Mucosa of descending colon (tissue), 3 donors: Measurements from ENCODE around the gene SYNJ1. TPM values are rescaled to one million over a fixed set of nuclear protein-coding genes. Genes with fewer than 3 reads are reported as not detected.

Experiments
- ATAC-seq: fragments of 200-7000 bp; cut with Tn5 transposase; one replicate; pipeline ENCODE4 v1.9.1; 2020; ENCODE audit warnings: mild to moderate bottlenecking, moderate library complexity
- DNase-seq, 3 donors: peaks; one replicate each; pipeline ENCODE4 v3.0.0-alpha.2; 2020
- H3K36me3 ChIP-seq: fragments of 200-600 bp; one replicate; pipeline ENCODE4 v1.8.0; 2021; ENCODE audit warnings: low read depth, mild to moderate bottlenecking
- H3K4me1 ChIP-seq: fragments of 200-600 bp; one replicate; pipeline ENCODE4 v1.8.0; 2021; ENCODE audit warnings: low read depth, mild to moderate bottlenecking
- H3K4me3 ChIP-seq: fragments of 200-600 bp; one replicate; pipeline ENCODE4 v1.8.0; 2021; ENCODE audit warnings: mild to moderate bottlenecking
- H3K9me3 ChIP-seq: fragments of 200-600 bp; one replicate; pipeline ENCODE4 v1.8.0; 2021; ENCODE audit warnings: mild to moderate bottlenecking
- intact Hi-C, 2 donors: fragments of 100-400 bp; cut with DNase I in 1 of 2; cut with micrococcal nuclease in 1 of 2; formaldehyde crosslinking; loops; one replicate each; pipeline versions ENCODE4 v1.11.0 to v1.11.1; 2022; cut with DNase I, micrococcal nuclease
- total RNA-seq, 3 donors: library from RNA; stranded (reverse); fragmentation: NEBNext Ultra II Directional in 2 of 3; extraction: Animal tissue kit (Norgen Biotek cat#: 25700) in 2 of 3; gene quantifications; one replicate each; pipeline versions ENCODE4 v1.2.1 to v1.2.4, GENCODE V29; 2021 to 2023
- TF ChIP-seq, protein P1 (sequence below): fragments of 200-600 bp; IDR thresholded peaks from one replicate; pipeline ENCODE4 v1.8.0; 2022; ENCODE audit warnings: antibody characterized with exemption, mild to moderate bottlenecking
- donor health status: DM: no; HTN: no; CAD: no; lungs with moderate emphysema.
- donor health status: DM: no; HTN: no; CAD: no.
- donor health status: DM: no; HTN: yes; CAD: no.

The SYNJ1 gene
- total RNA-seq, 3 donors from 2014 or later = 13.2 to 21.1 (median 16.8) TPM

DNA sequence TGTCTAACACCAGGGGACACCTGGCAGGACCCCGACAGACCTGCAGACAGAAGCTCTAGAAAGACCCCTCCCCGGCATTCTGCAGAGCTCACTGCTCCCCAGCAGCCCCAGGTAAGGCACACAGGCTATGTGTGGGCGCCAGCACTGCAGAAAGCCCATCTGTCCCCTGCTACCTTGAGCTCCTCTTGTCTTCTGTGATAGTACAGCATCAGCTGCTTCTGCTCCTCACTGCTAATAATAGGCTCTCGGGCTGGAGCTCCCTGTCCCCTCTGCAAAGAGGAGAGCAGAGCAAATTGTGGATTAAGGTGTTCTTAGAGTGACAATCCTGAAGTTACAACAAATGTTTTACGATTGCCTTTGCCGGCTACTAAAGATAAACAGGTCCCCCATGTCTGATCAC is 125.7 kb downstream of the SYNJ1 start:
- TF ChIP-seq, protein P1, sequence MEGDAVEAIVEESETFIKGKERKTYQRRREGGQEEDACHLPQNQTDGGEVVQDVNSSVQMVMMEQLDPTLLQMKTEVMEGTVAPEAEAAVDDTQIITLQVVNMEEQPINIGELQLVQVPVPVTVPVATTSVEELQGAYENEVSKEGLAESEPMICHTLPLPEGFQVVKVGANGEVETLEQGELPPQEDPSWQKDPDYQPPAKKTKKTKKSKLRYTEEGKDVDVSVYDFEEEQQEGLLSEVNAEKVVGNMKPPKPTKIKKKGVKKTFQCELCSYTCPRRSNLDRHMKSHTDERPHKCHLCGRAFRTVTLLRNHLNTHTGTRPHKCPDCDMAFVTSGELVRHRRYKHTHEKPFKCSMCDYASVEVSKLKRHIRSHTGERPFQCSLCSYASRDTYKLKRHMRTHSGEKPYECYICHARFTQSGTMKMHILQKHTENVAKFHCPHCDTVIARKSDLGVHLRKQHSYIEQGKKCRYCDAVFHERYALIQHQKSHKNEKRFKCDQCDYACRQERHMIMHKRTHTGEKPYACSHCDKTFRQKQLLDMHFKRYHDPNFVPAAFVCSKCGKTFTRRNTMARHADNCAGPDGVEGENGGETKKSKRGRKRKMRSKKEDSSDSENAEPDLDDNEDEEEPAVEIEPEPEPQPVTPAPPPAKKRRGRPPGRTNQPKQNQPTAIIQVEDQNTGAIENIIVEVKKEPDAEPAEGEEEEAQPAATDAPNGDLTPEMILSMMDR = no peak
- ATAC-seq (no peak), DNase-seq (no peak)
- Histone ChIP-seq H3K36me3 (no peaks in the 10 kb centered on the region), H3K4me3 (no peak overlapping the region), H3K9me3 (no peaks in the 10 kb centered on the region), H3K4me1 (no peaks in the 10 kb centered on the region)
- intact Hi-C loops = loop anchor here (10.0 kb wide), 2 partner anchors 187 to 197 kb away; partner anchors contain the start of gene EVA1C (in 1 of the 2)

DNA sequence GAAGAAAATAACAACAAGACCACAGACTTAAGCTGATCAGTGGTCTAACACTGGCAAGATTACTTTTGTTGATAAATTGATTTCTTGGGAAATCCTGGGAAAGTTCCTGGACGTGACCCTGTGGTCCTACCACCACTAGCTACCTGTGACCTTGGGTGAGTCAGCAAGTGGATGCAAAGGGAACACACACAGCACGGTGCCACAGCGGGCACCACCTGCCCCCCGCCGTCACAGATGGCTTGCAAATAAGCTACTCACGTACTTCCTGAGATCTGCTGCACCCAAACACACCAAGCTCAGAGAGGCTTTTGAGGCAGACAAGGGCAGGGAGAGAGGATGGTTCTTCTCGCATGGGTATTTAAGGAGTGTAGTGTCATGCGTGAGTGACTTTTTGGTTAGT is 128.3 kb downstream of the SYNJ1 start:
- intact Hi-C loops = no loop called here
- ATAC-seq (no peak), DNase-seq (no peak)
- H3K4me3 ChIP-seq = no peak overlapping the region
- H3K9me3 ChIP-seq = no peaks in the 10 kb centered on the region
- no peaks in the 10 kb centered on the region for H3K36me3 ChIP-seq
- TF ChIP-seq, protein P1 = no peak
- H3K4me1 ChIP-seq = no peaks in the 10 kb centered on the region

DNA sequence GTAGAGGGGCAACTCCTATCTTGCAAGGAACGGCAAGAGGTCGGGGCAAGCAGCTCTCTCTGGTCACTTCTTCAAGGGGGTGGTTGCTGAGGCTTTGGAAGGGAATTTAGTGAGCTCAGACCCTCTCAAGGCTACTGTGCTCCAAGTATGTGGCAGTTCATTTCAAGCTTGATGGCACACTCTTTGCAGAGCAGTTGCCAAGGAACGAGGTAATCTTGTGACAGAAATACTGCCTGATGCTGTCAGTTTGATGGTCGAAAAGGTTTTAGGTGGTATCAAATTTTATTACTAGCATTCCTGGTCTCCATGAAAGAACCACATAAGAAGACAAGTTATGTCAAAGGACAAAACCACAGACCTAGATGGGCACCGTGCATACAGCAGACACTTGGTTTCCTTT is 128.7 kb downstream of the SYNJ1 start:
- H3K4me1 ChIP-seq = no peaks in the 10 kb centered on the region
- DNase-seq = no peak
- H3K36me3 ChIP-seq = no peaks in the 10 kb centered on the region
- intact Hi-C loops = no loop called here
- ATAC-seq = no peak
- H3K4me3 ChIP-seq = no peak overlapping the region
- TF ChIP-seq, protein P1 = no peak
- H3K9me3 ChIP-seq = no peaks in the 10 kb centered on the region

DNA sequence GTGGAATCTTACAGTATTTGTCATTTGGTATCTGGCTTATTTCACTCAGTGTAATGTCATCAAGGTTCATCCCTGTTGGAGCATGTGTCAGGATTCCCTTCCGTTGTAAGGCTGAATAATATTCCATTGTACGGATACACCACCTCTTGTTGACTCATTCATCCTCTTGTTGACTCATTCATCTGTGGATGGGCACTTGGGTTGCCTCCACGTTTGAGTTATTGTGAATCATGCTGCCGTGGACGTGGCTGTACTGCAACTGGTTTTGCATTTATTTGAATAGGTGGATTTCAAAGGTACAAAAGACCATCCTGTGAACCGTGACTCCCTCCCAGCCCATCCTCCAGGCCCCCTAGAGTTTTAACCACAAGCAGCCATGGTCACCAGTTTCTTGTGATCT is 130.6 kb downstream of the SYNJ1 start:
- TF ChIP-seq, protein P1 = no peak
- ATAC-seq = no peak
- no peak for DNase-seq
- peaks cover 2% of the 10 kb centered on the region for H3K4me1 ChIP-seq
- H3K9me3 ChIP-seq = no peaks in the 10 kb centered on the region
- intact Hi-C loops = no loop called here
- H3K36me3 ChIP-seq = no peaks in the 10 kb centered on the region
- H3K4me3 ChIP-seq = no peak overlapping the region

DNA sequence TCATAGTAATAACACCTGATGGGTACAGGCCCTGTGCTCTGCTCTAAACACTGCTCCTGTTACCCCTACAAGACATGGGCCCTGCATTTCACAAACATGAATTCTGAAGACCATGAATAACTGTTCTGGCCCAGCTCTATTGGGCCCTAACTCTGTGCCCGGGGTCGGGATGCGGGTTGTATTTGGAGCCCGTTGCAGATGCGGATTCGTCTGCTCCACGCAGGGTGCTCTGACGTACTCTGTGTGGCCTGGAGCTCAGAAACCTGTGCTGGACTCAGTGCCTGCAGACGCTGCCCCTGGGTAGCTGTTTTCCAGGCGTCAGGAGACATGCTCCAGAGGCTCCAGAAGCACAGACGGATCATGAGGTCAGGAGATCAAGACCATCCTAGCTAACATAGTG is 132.4 kb downstream of the SYNJ1 start:
- intact Hi-C loops = no loop called here
- ATAC-seq = no peak
- H3K4me1 ChIP-seq = peaks cover 2% of the 10 kb centered on the region
- H3K36me3 ChIP-seq = no peaks in the 10 kb centered on the region
- TF ChIP-seq, protein P1 = no peak
- no peaks in the 10 kb centered on the region for H3K9me3 ChIP-seq
- DNase-seq = no peak
- H3K4me3 ChIP-seq = no peak overlapping the region

DNA sequence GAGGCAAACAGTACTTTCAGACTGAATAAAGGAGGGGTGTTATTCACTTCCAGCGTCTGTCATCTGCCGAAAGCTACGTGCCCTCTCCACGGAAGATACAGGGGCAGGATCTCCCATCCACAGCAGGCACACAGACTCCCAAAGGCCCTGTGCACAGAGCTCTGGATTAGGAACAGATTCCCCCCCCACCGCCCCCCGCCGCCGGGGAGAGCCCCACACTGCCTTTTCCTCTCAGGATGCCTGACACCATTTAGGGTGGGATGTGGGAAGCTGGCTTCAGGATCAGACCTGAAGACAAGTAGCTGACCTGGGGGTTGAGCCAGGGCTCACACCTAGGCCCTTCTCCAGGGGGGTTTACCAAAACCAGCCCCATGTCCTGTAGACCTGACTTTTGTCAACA is 134.1 kb downstream of the SYNJ1 start:
- Histone ChIP-seq H3K4me3 (no peak overlapping the region), H3K4me1 (peaks cover 2% of the 10 kb centered on the region), H3K9me3 (no peaks in the 10 kb centered on the region), H3K36me3 (no peaks in the 10 kb centered on the region)
- DNase-seq = no peak
- intact Hi-C loops = no loop called here
- no peak for ATAC-seq
- TF ChIP-seq, protein P1 = no peak
